Right lung (tissue), 5 donors: Measurements from ENCODE around the gene SFMBT2. TPM values are rescaled to one million over a fixed set of nuclear protein-coding genes. Genes with fewer than 3 reads are reported as not detected.
A peak's percentile ranks its signal among the peaks of the same experiment; 100 is the strongest.
"Not testable (repeated sequence)": the region's sequence is repeated elsewhere in the genome, so short reads cannot be mapped to it uniquely, and the experiment has no call there.

Experiments used
- DNase-seq, 2 donors: peaks; one replicate each; pipeline ENCODE4 v3.0.0-alpha.2; 2013
- polyA plus RNA-seq, 5 donors: library from polyadenylated mRNA; unstranded; fragments of 120-200 nt; gene quantifications; one replicate each; pipeline versions ENCODE4 v1.2.1 to v1.2.3, GENCODE V29; 2013; ENCODE audit warnings: inconsistent platforms in 1 of 5, low replicate concordance in 1 of 5; ENCODE audit not compliant: insufficient read length in 5 of 5, insufficient read depth in 1 of 5

SFMBT2 gene
- polyA plus RNA-seq, 5 donors, result 3.8 to 5.4 (median 4.4) TPM

DNA sequence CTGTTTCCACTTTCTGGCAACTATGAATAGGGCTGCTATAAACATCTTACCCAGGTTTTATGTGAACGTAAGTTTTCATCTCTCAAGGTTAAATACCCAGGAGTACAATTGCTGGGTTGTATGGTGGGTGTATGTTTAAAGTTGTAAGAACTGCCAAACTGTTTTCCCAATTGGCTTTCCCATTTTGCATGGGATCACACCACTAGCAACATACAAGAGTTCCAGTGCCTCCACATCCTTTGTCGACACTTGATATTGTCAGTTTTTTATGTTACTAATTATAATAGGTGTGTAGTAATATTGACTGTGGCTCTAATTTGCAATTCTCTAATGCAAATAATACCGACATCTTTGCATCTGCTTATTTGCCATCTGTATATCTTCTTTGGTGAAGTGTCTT lies 82.9 kb downstream of the SFMBT2 start:
- DNase-seq, result no peak

DNA sequence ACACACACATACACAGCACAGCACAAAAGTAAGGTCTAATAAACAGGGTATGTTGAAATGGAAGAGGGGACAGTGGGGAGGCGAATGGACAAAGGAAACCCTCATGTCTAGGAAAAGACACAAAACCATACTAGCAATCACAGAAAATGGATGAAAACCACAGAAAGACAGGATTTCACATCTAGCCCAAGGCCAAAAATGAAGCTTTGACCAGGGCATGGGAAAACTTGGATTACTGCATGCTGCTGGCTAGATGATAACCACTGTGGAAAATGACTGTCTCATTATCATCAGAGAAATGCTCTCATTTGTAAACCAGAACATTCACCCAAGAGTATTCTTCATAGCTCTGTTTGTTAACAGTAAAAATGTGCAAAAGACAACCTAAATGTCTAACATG lies 88.2 kb downstream of the SFMBT2 start:
- DNase-seq, result no peak

DNA sequence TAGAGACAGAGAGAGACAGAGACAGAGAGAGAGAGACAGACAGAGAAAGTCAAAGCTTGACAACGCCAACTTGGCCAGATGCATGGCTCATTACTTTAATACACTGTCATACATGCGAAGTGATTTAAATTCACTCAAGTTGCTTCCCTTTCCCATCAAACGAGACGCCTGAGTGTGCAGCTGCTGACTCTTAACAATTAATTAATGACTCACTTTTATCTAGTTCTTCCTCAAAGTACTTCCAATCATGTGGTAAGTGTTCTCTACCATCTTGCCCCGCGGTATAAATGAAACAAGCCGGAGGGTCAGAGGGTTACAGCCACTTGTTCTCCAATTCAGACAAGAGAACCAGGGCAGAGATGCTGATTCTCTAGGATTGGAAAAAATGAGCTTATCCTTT lies 90.8 kb downstream of the SFMBT2 start:
- DNase-seq, result no peak

DNA sequence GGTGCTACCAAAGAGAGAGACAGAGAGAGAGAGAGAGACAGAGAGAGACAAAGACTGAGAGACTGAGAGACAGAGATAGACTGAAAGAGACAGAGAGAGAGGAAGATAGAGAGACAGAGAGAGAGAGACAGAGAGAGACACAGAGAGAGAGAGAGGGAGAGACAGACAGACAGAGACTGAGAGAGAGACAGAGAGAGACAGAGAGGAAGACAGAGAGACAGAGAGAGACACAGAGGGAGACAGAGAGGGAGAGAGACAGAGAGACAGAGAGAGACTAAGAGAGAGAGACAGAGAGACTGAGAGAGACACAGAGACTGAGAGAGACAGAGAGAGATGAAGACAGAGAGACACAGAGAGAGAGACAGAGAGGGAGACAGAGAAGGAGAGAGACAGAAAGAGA lies 91.2 kb downstream of the SFMBT2 start:
- no peak for DNase-seq

DNA sequence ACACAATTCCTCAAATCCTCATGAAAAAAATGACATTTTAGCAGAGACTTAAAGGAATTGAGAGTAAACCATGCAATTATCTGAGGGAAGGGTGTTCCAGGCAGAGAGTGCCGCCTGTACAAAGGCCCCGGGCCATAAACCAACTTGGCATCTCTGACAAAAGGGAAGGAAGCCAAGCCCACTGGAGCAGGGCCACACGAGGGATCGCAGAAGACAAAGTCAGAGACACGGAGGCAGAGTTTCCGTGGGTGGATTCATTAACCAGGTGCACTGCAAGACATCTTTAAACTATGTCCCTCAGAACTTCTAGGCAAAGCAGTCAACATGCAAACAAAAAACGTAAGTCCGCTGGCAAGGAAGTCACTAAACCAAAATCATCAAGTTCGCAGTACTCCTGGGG lies 92.0 kb downstream of the SFMBT2 start:
- DNase-seq, result no peak

DNA sequence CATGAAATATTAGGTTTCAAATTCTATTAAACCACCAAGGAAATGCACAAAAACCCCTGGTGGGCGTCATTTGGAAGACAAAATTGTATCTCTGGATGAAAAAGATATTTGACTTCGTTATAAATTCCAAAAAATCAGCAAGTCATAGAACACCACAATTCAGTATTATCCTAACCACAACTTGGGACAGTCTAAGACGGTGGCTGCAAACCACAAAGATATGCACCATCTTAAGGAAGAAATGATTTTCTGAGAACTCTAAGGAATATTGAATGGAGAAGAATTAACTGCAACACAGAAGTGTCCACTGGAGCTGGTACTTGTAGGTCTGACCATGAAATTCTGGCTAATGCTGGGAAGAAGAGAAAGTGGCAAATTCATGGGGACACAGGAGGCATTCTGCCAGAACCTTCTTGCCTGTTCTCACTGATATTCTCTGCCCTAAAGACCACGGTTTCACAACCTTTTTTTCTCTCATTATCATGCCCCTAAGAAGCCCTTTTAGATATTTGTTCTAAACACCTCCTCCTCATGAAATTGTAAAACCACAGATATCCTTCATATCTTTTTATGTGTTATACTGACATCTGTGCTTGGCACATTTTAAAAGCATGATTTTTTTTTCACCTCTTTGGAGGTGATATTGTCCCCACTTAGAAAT lies 92.9 kb downstream of the SFMBT2 start:
- DNase-seq, result no peak

DNA sequence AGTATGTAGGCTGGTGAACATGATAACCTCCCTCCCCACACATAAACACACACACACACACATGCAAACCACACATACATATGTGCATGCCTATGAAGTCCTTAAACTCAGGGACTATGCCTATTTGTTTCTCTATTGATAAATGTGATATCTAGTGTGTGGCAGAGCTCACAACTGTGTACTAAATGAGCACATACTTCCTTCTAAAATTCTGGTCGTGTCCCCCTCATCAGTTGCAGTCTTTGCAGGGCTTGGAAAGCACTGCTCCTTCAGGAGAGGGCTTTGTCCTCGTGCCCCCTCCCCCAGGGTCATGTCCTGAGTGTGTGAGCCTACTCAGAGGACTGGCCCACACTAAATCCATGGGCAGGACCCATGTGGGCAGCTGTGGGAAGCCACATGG lies 94.0 kb downstream of the SFMBT2 start:
- no peak for DNase-seq

DNA sequence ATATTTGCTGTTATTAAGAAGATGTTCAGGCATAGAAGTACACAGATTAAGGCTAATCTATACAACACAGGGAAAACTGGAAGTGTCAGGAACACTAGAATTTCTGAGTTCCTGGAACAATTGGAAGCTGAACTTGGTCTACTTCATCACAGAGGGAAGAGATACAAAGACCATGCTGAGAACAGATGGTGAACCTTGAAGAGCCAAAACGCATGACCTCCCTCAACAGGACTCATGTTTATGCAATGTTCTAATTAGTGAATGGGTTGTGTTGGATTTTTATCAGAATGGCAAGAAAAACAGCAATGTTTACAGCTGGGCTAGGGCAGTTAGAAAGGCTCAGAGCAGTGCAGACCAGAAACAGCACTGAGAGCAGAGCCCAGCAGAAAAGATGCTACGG lies 94.9 kb downstream of the SFMBT2 start:
- no peak for DNase-seq

DNA sequence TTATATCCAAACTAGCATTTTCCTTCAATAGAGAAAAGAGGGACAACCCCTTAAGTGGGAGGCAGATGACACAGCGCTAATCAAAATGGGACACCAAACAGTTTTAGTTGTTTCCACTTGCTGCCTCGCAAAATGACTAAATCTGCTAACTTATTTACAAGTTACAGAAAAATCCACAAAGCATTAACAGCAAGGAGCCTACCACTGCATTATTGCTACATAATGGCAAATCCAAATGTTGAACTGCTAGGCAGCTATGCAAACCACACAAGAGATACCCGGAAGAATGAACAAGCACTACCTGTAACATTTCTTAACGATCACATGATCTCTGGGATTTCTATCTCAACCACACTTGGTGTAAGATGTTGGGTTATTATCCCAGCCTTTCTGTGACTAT lies 96.7 kb downstream of the SFMBT2 start:
- DNase-seq, result no peak

DNA sequence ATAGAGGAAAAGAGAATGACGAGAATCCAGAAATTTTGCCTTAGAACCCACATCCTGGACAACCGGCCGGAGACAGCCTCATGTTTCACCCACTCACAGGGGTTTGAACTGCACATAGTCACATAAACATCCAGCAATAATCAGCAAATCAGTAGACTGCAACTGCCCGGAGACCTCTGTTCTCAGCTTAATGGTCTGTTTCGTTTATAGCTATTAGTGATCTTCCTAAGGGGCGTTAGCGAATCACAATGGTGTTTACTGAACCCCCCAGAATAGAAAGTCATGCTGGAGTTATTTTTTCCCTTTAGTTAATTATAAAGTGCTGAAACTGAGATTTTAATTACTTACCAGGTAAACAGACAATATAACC lies 98.4 kb downstream of the SFMBT2 start:
- no peak for DNase-seq

DNA sequence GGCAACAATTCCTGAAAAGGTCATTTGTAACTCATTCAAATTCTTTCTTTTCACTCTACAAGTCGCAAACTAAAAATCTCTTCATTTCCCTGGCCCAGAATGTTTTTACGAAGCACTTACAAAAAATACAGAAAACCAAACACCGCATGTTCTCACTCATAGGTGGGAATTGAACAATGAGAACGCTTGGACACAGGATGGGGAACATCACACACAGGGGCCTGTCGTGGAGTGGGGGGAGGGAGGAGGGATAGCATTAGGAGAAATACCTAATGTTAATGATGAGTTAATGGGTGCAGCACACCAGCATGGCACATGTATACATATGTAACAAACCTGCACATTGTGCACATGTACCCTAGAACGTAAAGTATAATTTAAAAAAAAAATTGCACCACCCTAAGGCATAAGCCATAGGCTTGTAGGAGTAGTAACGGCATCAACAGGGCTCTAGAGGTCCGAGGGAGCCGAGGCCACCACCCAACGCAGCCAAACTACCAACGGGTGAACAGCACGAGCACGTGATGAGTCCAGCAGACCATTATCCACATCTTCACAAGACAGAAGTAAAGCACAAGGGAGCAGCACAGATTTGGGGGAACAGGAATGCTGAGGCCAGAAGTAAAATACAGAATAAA lies 98.9 kb downstream of the SFMBT2 start:
- DNase-seq, result not testable (repeated sequence)

DNA sequence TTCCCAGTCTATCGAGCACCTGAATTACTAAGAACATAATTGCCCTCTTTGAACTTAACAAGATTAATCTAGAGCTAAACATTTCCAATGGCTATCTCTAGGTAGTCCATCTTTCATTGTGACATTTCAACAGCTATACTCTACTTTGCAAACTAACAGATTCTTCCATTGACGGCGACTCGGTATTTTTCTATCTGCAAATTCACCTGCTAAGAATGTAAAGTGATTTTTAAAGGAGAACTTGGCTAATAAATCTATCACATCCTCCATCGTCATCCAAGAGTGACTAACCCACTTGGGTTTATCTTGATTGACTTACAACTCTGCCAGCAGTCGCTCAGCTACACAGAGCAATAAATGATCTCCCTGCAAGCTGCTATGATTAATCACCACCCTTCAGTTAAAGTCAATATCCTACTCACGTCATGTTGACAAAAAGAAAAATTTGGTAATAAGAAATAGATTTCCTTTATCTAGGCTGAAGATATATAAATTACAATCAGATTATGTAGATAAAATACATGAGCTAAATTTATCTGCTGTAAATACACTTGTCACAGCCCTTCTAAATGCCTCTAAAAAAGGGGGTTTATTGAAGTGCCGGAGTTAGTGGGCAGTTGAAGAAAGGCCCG lies 99.5 kb downstream of the SFMBT2 start:
- DNase-seq, result no peak

DNA sequence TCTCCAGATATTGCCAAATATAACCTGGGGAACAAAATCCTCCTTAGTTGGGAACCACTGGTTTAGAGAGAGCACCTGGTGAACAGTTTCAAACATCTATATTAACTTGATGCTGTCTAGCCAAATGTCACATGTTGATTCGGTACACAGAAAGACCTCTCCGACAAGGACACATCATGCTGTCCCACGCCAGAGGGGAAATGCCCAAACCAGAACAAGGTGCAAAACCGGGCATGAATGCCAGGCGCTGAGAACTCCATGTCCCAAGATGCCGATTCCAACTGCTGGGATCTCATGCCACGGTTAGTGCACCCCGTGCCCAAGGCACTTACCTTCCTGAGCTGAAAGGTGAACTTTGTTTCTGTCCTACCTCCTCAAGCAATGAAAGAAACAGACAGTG lies 100.8 kb downstream of the SFMBT2 start:
- no peak for DNase-seq

DNA sequence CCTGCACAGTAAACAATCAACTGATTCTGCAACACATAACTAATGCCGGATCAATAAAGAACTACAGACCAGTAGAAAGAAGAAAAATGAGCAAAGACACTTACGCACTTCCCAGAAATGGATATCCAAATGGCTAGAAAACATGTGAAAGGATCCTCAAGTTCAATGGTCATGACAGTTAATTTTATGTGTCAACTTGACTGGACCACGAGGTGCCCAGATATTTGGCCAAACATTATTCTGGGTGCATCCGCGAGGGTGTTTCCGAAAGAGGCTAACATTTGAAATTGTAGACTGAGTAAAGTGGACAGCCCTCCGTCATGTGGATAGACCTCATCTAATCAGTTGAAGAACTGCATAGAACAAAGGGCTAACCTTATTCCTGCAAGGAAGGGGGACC lies 102.0 kb downstream of the SFMBT2 start:
- DNase-seq, result no peak

DNA sequence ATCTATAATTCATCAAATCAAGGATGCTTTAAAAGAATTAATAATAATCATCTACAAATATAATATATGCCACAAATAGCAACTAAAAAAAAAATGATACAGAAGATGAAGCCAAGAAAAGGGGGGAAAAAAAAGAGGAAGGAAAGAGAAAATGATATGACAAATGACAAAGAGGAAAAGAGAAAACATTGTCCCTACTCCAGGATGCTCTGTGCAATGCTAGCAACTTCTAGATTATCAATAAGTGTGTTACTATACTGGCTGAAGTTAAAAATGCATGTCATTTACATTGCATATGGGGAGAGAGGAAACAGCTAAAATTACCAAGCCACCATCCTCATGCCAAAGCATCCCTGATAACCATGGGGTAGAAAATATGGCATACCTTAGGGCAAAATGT lies 104.2 kb downstream of the SFMBT2 start:
- DNase-seq, result no peak

DNA sequence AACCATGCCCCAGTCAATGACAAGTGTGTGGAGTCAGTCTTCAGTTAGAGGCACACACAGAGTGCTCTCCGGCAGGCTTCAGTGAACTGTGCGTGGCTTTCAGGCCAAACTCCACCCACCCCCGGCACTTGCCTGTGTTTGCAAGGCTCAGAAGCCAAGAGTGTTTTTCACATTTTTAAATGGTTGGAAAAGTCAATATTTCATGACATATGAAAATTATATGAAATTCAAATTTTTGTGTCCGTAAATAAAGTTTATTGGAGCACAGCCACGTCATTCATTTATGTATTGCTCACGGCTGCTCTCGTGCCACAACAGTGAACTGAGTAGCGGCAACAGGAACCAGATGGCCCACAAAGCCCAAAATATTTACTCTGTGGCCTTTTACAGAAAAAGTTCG lies 104.7 kb downstream of the SFMBT2 start:
- DNase-seq, result no peak

DNA sequence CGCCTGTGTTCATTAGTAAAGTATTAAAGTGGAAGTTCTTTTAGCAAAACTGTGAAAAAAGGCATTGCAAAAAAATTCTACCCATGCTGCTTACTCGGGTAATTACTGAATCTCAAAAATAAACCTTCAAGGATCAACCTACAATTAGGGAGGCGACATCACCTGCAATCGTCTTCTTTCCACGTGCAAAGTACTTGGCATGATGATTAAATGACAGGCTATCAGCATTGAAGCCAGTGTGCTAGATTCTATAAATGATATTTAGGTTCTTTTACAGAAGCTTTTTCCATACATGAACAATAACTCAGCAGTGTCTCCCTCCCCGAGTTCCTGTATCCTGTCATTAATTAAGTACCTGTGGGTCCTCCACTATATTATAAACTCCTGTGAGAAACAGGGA lies 105.8 kb downstream of the SFMBT2 start:
- no peak for DNase-seq

DNA sequence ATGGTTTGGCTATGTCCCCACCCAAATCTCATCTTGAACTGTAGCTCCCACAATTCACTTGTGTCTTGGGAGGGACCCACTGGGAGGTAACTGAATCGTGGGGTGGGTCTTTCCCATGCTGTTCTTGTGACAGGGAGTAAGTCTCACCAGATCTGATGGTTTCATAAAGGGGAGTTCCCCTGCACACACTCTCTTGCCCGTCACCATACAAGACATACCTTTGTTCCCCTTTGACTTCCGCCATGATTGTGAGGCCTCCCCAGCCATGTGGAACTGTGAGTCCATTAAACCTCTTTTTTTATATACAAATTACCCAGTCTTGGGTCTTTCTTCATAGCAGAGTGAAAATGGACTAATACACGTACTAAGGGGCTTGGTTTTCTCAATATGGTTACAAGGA lies 106.7 kb downstream of the SFMBT2 start:
- DNase-seq, result no peak

DNA sequence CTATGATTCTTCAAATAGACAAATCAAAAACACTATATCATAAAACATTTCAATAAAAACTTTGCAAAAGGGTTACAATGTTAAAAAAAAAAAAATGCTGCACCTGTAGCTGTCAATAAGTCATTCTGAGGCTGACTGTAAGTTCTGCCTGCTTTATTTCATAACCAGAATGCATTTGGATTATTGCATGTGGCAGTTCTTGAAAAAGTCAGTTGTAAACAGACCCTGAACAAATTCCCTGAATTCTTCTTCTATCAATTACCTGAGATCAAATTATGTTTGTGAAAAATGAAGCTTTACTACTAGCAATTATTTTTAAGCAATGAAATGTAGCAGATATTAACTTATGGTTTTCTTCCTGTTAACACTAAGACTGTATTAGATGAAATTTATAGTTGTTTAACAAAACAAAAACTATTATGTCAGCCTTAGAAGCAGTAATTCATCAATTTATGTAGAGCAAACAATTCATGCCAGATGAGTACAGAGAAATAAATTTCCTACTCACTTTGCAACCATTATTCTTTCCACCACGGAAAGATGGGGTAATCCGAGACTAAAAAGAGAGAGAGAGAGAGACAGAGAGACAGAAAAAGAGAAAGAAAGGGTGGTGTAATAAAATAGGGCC lies 107.8 kb downstream of the SFMBT2 start:
- no peak for DNase-seq

DNA sequence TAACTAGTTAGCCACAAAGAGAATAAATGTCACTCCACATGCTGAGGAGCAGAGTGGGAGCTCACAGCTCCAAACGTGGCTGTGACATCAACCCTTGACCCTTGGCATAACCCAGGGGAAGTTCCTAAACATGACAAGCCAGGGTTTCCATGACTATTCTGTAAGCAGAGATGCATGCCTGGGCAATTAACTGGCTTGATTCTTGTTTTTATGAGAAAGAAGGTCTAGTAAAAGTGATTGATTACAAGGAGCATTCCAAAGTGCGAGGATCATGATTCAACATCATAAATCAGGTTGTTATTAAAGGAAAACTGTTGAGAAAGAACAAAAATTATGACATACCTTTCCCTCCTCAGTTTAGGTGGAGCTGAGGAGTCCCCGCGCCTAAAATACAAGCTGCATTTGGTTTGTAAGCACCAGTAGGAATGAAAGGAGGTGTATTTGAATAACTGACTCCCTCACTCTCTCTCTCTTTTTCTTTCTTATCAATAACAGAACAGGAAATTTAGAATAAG lies 108.4 kb downstream of the SFMBT2 start:
- DNase-seq, result no peak

DNA sequence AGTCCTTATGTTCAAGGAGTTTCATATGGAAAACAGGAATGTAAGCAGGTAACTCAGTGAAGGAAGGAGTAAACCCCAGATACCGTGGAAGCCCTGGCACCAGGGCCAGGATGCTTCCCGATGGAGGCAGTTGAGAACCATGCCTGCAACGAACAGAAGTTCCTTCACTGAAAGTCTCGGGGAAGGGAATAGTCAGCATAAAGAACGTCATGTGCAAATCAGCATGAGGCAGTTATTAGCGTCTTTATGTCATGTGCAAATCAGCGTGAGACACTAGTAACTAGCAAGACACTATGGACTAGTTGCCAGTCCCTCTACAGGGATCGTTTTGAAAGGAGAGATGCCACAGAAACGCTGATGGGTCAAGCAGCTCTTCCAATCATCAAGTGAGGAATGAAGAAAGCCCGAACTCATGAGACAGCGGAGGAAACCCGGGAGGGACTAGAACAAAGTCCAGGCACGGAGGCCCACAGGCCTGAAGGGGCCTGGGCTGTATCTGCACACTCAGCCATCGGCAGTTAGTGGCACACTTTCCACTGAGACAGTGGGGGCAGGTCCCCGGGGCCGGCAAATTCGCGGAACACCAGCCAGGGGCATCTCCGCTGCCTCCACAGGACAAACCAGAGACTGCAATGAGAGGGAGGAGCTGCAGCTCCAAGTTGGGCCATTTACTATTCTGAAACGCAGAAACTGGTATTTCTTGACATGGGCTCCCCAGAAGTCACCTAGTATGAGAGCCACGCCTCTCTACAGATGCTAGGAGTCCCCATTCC lies 109.6 kb downstream of the SFMBT2 start:
- peak in 1 of 2 donors; percentile 7 for DNase-seq

DNA sequence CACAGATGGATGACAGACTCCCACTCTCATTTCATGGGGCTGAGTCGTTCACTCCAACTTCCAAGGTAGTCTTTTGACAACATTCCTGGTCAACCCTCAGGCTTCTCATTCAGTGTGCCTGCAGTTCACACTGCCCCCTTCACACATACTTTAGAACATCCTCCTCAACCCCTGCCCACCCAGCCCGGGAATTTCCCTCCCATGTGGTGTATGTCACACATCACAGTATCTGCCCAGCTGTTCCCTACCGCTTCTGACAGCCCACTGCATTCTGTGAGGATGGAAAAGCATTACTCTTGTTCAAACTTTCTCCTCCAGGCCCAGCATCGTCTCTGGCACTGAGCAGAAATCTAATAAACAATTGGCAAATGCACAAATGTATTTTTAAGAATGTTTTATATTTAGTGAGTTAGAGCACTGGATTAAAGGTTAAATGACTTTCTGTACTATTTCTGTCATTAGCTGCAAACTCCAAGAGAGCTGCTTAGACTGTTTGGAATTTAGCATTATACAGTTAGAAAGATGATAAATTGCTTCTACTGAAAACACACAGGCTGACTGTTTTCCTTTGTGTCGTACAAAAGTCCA lies 110.4 kb downstream of the SFMBT2 start:
- DNase-seq, result peak; percentile 75 to 78
